Loucy (cell line): ENCODE data around the gene CTNNA2.

ENCODE experiments used
- CTCF ChIP-seq: fragments of 200-600 bp; sonication (generic); conservative IDR thresholded peaks from 2 replicates; pipeline ENCODE4 v1.5.1; 2014; ENCODE audit warnings: mild to moderate bottlenecking, antibody characterized with exemption, low read length
- EZH2phosphoT487 ChIP-seq: fragments of 200-600 bp; IDR thresholded peaks from 2 replicates; pipeline ENCODE4 v1.6.1; 2018; ENCODE audit warnings: antibody characterized with exemption, mild to moderate bottlenecking, moderate library complexity, borderline replicate concordance

GRCh38 chr2:80167284-80167808 is 654.5 kb downstream of the CTNNA2 start:
- TF ChIP-seq CTCF (no peak), EZH2phosphoT487 (no peak)
